KMS-11 (cell line): ENCODE measurements around the gene CDH22.

Experiments
- H2AFZ ChIP-seq: fragments of 200-600 bp; sonication (generic); 2 replicates; pipeline ENCODE4 v1.6.1; 2016; ENCODE audit warnings: antibody characterized with exemption, mixed run types, low read depth
- H3K27ac ChIP-seq: fragments of 200-600 bp; sonication (generic); 2 replicates; pipeline ENCODE4 v1.6.1; 2016; ENCODE audit warnings: mild to moderate bottlenecking, mixed run types
- H3K27me3 ChIP-seq: fragments of 200-600 bp; sonication (generic); 2 replicates; pipeline ENCODE4 v1.6.1; 2017; ENCODE audit warnings: mild to moderate bottlenecking, low read depth, mixed run types, moderate library complexity; ENCODE audit not compliant: insufficient read depth
- H3K36me3 ChIP-seq: fragments of 200-600 bp; sonication (generic); 2 replicates; pipeline ENCODE4 v1.6.1; 2017; ENCODE audit warnings: mild to moderate bottlenecking, mixed run types; ENCODE audit not compliant: insufficient read depth
- H3K4me1 ChIP-seq: fragments of 200-600 bp; sonication (generic); 2 replicates; pipeline ENCODE4 v1.6.1; 2016; ENCODE audit warnings: mild to moderate bottlenecking, low read depth, mixed run types; ENCODE audit not compliant: poor library complexity, severe bottlenecking
- H3K4me2 ChIP-seq: fragments of 200-600 bp; sonication (generic); 2 replicates; pipeline ENCODE4 v1.7.0; 2016; ENCODE audit warnings: mild to moderate bottlenecking, mixed run types
- H3K4me3 ChIP-seq: fragments of 200-600 bp; sonication (generic); IDR thresholded peaks from 2 replicates; pipeline ENCODE4 v1.6.1; 2017; ENCODE audit warnings: low read depth, low read length, mixed read lengths; ENCODE audit not compliant: insufficient read depth
- H3K79me2 ChIP-seq: fragments of 200-600 bp; sonication (generic); 2 replicates; pipeline ENCODE4 v1.6.1; 2016; ENCODE audit warnings: low read depth, mixed run types; ENCODE audit not compliant: insufficient read depth
- H3K9ac ChIP-seq: fragments of 200-600 bp; sonication (generic); 2 replicates; pipeline ENCODE4 v1.6.1; 2016; ENCODE audit warnings: mild to moderate bottlenecking, mixed run types
- H4K20me1 ChIP-seq: fragments of 200-600 bp; sonication (generic); 2 replicates; pipeline ENCODE4 v1.6.1; 2016; ENCODE audit warnings: mild to moderate bottlenecking, mixed run types; ENCODE audit not compliant: insufficient read depth
- TF ChIP-seq, protein P1 (sequence below): fragments of 200-600 bp; sonication (generic); conservative IDR thresholded peaks from 2 replicates; pipeline ENCODE4 v1.6.1; 2017; ENCODE audit warnings: low read depth, mild to moderate bottlenecking, antibody characterized with exemption, low read length, moderate library complexity, mixed read lengths

CDH22 gene

GRCh38 chr20:46309945-46310344 is 1.6 kb upstream of the CDH22 start:
- H3K4me2 ChIP-seq, result no peak overlapping the region
- no peak overlapping the region for H3K27ac ChIP-seq
- no peak overlapping the region for H3K4me3 ChIP-seq
- TF ChIP-seq, protein P1, sequence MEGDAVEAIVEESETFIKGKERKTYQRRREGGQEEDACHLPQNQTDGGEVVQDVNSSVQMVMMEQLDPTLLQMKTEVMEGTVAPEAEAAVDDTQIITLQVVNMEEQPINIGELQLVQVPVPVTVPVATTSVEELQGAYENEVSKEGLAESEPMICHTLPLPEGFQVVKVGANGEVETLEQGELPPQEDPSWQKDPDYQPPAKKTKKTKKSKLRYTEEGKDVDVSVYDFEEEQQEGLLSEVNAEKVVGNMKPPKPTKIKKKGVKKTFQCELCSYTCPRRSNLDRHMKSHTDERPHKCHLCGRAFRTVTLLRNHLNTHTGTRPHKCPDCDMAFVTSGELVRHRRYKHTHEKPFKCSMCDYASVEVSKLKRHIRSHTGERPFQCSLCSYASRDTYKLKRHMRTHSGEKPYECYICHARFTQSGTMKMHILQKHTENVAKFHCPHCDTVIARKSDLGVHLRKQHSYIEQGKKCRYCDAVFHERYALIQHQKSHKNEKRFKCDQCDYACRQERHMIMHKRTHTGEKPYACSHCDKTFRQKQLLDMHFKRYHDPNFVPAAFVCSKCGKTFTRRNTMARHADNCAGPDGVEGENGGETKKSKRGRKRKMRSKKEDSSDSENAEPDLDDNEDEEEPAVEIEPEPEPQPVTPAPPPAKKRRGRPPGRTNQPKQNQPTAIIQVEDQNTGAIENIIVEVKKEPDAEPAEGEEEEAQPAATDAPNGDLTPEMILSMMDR, result no peak
- no peaks in the 10 kb centered on the region for H4K20me1 ChIP-seq
- peaks cover 6% of the 10 kb centered on the region for H3K4me1 ChIP-seq
- H2AFZ ChIP-seq, result no peak overlapping the region
- peaks cover 95% of the 10 kb centered on the region for H3K27me3 ChIP-seq
- no peaks in the 10 kb centered on the region for H3K36me3 ChIP-seq
- H3K79me2 ChIP-seq, result no peaks in the 10 kb centered on the region
- H3K9ac ChIP-seq, result no peak overlapping the region

DNA sequence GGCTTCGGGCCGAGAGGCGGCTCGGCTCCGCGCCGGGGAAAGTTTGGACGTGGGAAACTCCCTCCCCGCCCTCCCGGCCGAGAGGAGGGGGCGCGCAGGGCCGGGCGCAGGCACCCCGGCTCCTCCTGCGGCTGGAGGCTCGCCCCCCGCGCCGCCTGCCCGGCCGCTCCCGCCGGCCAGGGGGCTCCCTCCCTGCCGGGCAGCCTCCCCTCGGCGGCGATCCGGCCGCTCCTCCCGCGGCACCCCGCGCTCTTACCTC is 370 bp downstream of the CDH22 start:
- peak overlapping the region; percentile 86 for H3K4me2 ChIP-seq
- no peak overlapping the region for H3K27ac ChIP-seq
- no peak overlapping the region for H3K4me3 ChIP-seq
- TF ChIP-seq, protein P1, result no peak
- H3K36me3 ChIP-seq, result no peaks in the 10 kb centered on the region
- peak overlapping the region; percentile 60; the same call in 1 of the 2 replicates for H2AFZ ChIP-seq
- no peaks in the 10 kb centered on the region for H4K20me1 ChIP-seq
- H3K27me3 ChIP-seq, result peaks cover 96% of the 10 kb centered on the region
- no peak overlapping the region for H3K9ac ChIP-seq
- H3K79me2 ChIP-seq, result no peaks in the 10 kb centered on the region
- H3K4me1 ChIP-seq, result peaks cover 6% of the 10 kb centered on the region

DNA sequence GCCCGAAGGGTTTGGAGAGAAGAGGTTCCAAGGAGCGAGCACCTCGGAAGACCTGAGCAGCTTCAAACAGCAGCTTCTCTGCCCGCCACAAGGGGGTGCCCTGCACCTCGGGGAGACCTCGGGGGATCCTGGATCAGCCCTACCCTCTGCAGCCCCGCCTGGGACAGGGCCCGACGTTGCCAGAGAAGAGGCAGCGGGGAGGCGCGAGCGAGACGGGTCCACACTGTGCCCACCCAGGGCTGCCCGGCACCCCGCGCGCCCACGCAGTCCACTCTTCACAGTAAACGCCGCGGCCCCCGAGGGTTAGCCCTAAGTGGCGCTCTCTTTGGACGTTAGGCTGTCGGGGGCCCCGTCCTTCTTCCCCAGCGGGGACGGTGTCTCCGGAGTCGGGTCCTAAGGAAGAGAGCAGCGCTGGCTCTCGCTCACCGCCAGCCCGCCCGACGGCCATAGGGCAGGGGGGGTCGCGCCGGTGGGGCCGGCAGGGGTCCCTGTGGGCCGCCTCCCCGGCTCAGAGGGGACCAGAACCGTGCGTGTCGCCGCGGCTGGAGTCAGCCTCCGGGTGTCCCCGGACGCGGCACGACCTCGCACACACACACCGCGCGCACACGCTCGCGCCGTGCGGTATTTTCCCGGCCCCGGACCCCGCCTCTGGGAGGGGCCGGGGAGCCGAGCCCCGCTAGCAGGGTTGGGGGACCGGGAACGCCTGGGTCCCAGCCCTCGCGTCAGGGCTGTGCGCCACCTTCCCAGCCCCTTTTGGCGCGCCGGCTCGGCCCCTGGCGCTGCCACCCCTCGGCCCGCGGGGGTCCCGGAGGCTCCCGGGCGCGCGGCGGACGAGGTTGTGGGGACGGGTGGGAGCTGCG is 929 bp downstream of the CDH22 start:
- Histone ChIP-seq H2AFZ (peak overlapping the region; percentile 60), H3K4me2 (peak overlapping the region; percentile 86), H3K27ac (no peak overlapping the region), H3K27me3 (peaks cover 95% of the 10 kb centered on the region), H4K20me1 (no peaks in the 10 kb centered on the region), H3K9ac (no peak overlapping the region), H3K4me1 (peaks cover 6% of the 10 kb centered on the region), H3K79me2 (no peaks in the 10 kb centered on the region), H3K4me3 (no peak overlapping the region), H3K36me3 (no peaks in the 10 kb centered on the region)
- TF ChIP-seq, protein P1, result peak; percentile 82

GRCh38 chr20:46306743-46307138 is 1.6 kb downstream of the CDH22 start:
- H3K79me2 ChIP-seq, result no peaks in the 10 kb centered on the region
- no peaks in the 10 kb centered on the region for H3K36me3 ChIP-seq
- no peak overlapping the region for H3K9ac ChIP-seq
- H4K20me1 ChIP-seq, result no peaks in the 10 kb centered on the region
- TF ChIP-seq, protein P1, result no peak
- H3K4me3 ChIP-seq, result no peak overlapping the region
- H3K27me3 ChIP-seq, result peaks cover 91% of the 10 kb centered on the region
- H3K4me1 ChIP-seq, result peaks cover 6% of the 10 kb centered on the region
- peak overlapping the region; percentile 60 for H2AFZ ChIP-seq
- H3K4me2 ChIP-seq, result peak overlapping the region; percentile 86; the same call in 1 of the 2 replicates
- no peak overlapping the region for H3K27ac ChIP-seq
